Measurements from ENCODE around the gene CAMK4.

DNA sequence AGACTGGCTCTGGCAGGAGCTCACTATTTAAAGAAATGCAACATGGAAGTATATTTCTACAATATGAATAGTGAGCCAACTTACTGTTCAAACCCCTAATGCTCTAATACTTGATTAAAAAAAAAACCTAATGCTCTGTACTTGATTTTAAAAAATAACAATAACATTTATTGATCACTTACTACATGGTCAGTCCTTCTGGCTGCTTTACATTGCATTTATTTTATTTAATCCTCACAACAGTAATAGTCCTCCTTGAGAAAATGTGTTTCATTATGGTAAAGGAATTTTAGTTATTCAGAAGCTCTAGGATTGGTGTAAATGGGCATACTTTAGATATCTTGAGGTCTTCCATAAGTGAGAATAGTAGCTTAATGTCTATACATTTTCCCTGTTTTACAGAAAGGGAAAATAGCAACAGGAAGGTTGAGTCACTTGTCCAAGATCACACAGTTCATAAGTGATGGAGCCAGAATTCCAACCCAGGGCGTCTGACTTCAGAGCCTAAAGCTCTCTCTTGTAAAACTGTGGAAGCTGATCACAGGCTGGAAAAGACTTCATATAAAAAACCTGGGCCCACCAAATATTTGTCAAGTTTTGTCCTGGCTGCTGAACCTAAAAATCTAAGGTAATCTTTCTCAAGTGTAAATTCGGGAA lies 287.1 kb downstream of the CAMK4 start:
- TF ChIP-seq, protein P1, sequence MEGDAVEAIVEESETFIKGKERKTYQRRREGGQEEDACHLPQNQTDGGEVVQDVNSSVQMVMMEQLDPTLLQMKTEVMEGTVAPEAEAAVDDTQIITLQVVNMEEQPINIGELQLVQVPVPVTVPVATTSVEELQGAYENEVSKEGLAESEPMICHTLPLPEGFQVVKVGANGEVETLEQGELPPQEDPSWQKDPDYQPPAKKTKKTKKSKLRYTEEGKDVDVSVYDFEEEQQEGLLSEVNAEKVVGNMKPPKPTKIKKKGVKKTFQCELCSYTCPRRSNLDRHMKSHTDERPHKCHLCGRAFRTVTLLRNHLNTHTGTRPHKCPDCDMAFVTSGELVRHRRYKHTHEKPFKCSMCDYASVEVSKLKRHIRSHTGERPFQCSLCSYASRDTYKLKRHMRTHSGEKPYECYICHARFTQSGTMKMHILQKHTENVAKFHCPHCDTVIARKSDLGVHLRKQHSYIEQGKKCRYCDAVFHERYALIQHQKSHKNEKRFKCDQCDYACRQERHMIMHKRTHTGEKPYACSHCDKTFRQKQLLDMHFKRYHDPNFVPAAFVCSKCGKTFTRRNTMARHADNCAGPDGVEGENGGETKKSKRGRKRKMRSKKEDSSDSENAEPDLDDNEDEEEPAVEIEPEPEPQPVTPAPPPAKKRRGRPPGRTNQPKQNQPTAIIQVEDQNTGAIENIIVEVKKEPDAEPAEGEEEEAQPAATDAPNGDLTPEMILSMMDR (IDR thresholded peaks at IDR 0.05) = no peak
- no peak for TF ChIP-seq POLR2A (IDR thresholded peaks at IDR 0.05)
